WERI-Rb-1 (cell line): Measurements from ENCODE around the gene CCL21.

ENCODE experiments used
- DNase-seq: peaks from one replicate; pipeline ENCODE4 v3.0.0-alpha.2; 2020
- H3K27ac ChIP-seq: fragments of 250-450 bp; sonication (Bioruptor Pico); 2 replicates; pipeline ENCODE4 v1.5.1; 2020; ENCODE audit warnings: mild to moderate bottlenecking, moderate library complexity
- H3K27me3 ChIP-seq: fragments of 250-450 bp; sonication (Bioruptor Pico); 2 replicates; pipeline ENCODE4 v1.5.1; 2021; ENCODE audit warnings: mild to moderate bottlenecking, low read depth, moderate library complexity; ENCODE audit not compliant: insufficient read depth, severe bottlenecking
- H3K36me3 ChIP-seq: fragments of 250-450 bp; sonication (Bioruptor Pico); 2 replicates; pipeline ENCODE4 v1.5.1; 2020; ENCODE audit warnings: mild to moderate bottlenecking, moderate library complexity
- H3K4me3 ChIP-seq: 2 replicates; pipeline ENCODE4 v1.5.1; 2011; ENCODE audit warnings: low read depth, mild to moderate bottlenecking, control low read depth, low read length
- H3K9me3 ChIP-seq: fragments of 250-450 bp; sonication (Bioruptor Pico); 2 replicates; pipeline ENCODE4 v1.5.1; 2021; ENCODE audit warnings: mild to moderate bottlenecking, moderate library complexity; ENCODE audit not compliant: severe bottlenecking
- CTCF ChIP-seq: IDR thresholded peaks from 2 replicates; pipeline ENCODE4 v1.5.1; 2011; ENCODE audit warnings: low read depth, mild to moderate bottlenecking, control low read depth, inconsistent platforms, low read length

Gene CCL21

GRCh38 chr9:34701023-34701768 lies 8.7 kb downstream of the CCL21 start:
- H3K4me3 ChIP-seq, result peak overlapping the region; percentile 59
- H3K36me3 ChIP-seq, result no peaks in the 10 kb centered on the region
- peak; percentile 70 for DNase-seq
- no peaks in the 10 kb centered on the region for H3K9me3 ChIP-seq
- H3K27ac ChIP-seq, result no peak overlapping the region
- no peaks in the 10 kb centered on the region for H3K27me3 ChIP-seq
- peak; percentile 79 for TF ChIP-seq CTCF

GRCh38 chr9:34694811-34695210 lies 15.1 kb downstream of the CCL21 start:
- no peak for DNase-seq
- no peaks in the 10 kb centered on the region for H3K27me3 ChIP-seq
- no peak overlapping the region for H3K27ac ChIP-seq
- no peak overlapping the region for H3K4me3 ChIP-seq
- no peaks in the 10 kb centered on the region for H3K9me3 ChIP-seq
- no peaks in the 10 kb centered on the region for H3K36me3 ChIP-seq
- TF ChIP-seq CTCF, result no peak

- Histone ChIP-seq H3K36me3 (no peaks in the 10 kb centered on the region), H3K4me3 (no peak overlapping the region), H3K27me3 (no peaks in the 10 kb centered on the region), H3K9me3 (no peaks in the 10 kb centered on the region), H3K27ac (no peak overlapping the region)
- TF ChIP-seq CTCF, result no peak
- DNase-seq, result no peak
Measured at GRCh38 chr9:34693560-34693959, 16.4 kb downstream of the CCL21 start.

- no peaks in the 10 kb centered on the region for H3K9me3 ChIP-seq
- H3K27ac ChIP-seq, result no peak overlapping the region
- no peak for DNase-seq
- no peaks in the 10 kb centered on the region for H3K27me3 ChIP-seq
- no peaks in the 10 kb centered on the region for H3K36me3 ChIP-seq
- TF ChIP-seq CTCF, result no peak
- H3K4me3 ChIP-seq, result no peak overlapping the region
Measured at GRCh38 chr9:34691936-34692315, 18.0 kb downstream of the CCL21 start.

GRCh38 chr9:34690983-34691935 lies 18.7 kb downstream of the CCL21 start, which contains the start of gene CCL19:
CCL19 (minus strand) TSS chr9:34691276; CDS start chr9:34691139, 137 bp downstream.
- DNase-seq, result no peak
- H3K4me3 ChIP-seq, result no peak within 1 kb of the TSS
- no peak for TF ChIP-seq CTCF
- no peaks in the 10 kb centered on the region for H3K36me3 ChIP-seq
- no peak within 1 kb of the TSS for H3K27ac ChIP-seq
- H3K9me3 ChIP-seq, result no peaks in the 10 kb centered on the region
- no peaks in the 10 kb centered on the region for H3K27me3 ChIP-seq
